Sigmoid colon (tissue), 7 donors: ENCODE results near the gene FCRLB. TPM values are rescaled to one million over a fixed set of nuclear protein-coding genes. Genes with fewer than 3 reads are reported as not detected.
"Not testable (repeated sequence)": the region's sequence is repeated elsewhere in the genome, so short reads cannot be mapped to it uniquely, and the experiment has no call there.

Source experiments
- DNase-seq: peaks from one replicate; pipeline ENCODE4 v3.0.0-alpha.2; 2019
- H3K27ac ChIP-seq, 4 donors: fragments of 200-600 bp; sonication (generic); one replicate each; pipeline ENCODE4 v1.5.1; 2016 to 2019; ENCODE audit warnings: mild to moderate bottlenecking in 1 of 4
- H3K27me3 ChIP-seq, 3 donors: fragments of 200-600 bp; sonication (generic); one replicate each; pipeline ENCODE4 v1.5.1; 2019; ENCODE audit warnings: mild to moderate bottlenecking in 1 of 3
- H3K36me3 ChIP-seq, 4 donors: fragments of 200-600 bp; sonication (generic); one replicate each; pipeline ENCODE4 v1.5.1; 2016 to 2019
- H3K4me1 ChIP-seq, 4 donors: fragments of 200-600 bp; sonication (generic); one replicate each; pipeline ENCODE4 v1.5.1; 2017 to 2019
- H3K4me3 ChIP-seq, 4 donors: fragments of 200-600 bp; sonication (generic); one replicate each; pipeline ENCODE4 v1.5.1; 2017 to 2019; ENCODE audit warnings: mild to moderate bottlenecking in 2 of 4, moderate library complexity in 1 of 4
- H3K9me3 ChIP-seq, 4 donors: fragments of 200-600 bp in 3 of 4; sonication (generic) in 3 of 4; one replicate each; pipeline versions ENCODE4 v1.5.1 to v1.6.1; 2013 to 2019
- CTCF ChIP-seq, 4 experiments: fragments of 450-650 bp in 3 of 4; fragments of 200-600 bp in 1 of 4; IDR thresholded peaks; one replicate each; pipeline ENCODE4 v1.5.1; 2016 to 2019; ENCODE audit warnings: antibody characterized with exemption in 4 of 4, mild to moderate bottlenecking in 3 of 4, moderate library complexity in 2 of 4
- EP300 ChIP-seq, 4 donors: sonication (generic); formaldehyde crosslinking; IDR thresholded peaks; one replicate each; pipeline ENCODE4 v1.6.1; 2017; ENCODE audit warnings: antibody characterized with exemption in 4 of 4
- POLR2A ChIP-seq, 2 donors: fragments of 450-650 bp; IDR thresholded peaks; one replicate each; pipeline ENCODE4 v1.6.1; 2016; ENCODE audit warnings: antibody characterized with exemption in 2 of 2, mild to moderate bottlenecking in 2 of 2, moderate library complexity in 2 of 2
- POLR2AphosphoS5 ChIP-seq, 4 donors: sonication (generic); formaldehyde crosslinking; IDR thresholded peaks; one replicate each; pipeline ENCODE4 v1.6.1; 2017; ENCODE audit warnings: antibody characterized with exemption in 4 of 4
- WGBS, 2 donors: extraction: QIAGEN DNeasy Blood & Tissue Kit; methylation state at CpG; one replicate each; pipeline ENCODE4 v1.1.7; 2013; 5-methylcytosine and 5-hydroxymethylcytosine counted together
- intact Hi-C: fragments of 100-400 bp; cut with DNase I; formaldehyde crosslinking; loops from one replicate; pipeline ENCODE4 v1.15.1; 2023
- polyA plus RNA-seq, 3 donors: library from polyadenylated mRNA; stranded (reverse); fragments of 200-250 nt; gene quantifications; one replicate each; pipeline ENCODE4 v1.2.3, GENCODE V29; 2013
- total RNA-seq, 4 donors: library from RNA; depleted of rRNA; stranded (reverse); fragments of >200 nt; gene quantifications; one replicate each; pipeline ENCODE4 v1.1.0, GENCODE V29; 2016
- donor health status: healthy with polysubstance abuse.
- donor health status: Bipolar disorder and iron deficiency.
- donor health status: healthy.

The FCRLB gene
- total and polyA plus RNA-seq, 7 donors = 0.23 to 0.95 (median 0.82) TPM; not detected in 2

GRCh38 chr1:161768986-161769672 lies 47.8 kb downstream of the FCRLB start:
- no peak overlapping the region for H3K4me3 ChIP-seq
- intact Hi-C loops = no loop called here
- no peaks in the 10 kb centered on the region for H3K9me3 ChIP-seq
- peaks cover 0 to 44% (median 29%) of the 10 kb centered on the region in 4 donors for H3K4me1 ChIP-seq
- TF ChIP-seq POLR2AphosphoS5 (IDR thresholded peaks at IDR 0.05) = no peak
- TF ChIP-seq POLR2A (IDR thresholded peaks at IDR 0.05) = no peak
- TF ChIP-seq CTCF (IDR thresholded peaks at IDR 0.05) = no peak
- no peak for TF ChIP-seq EP300 (IDR thresholded peaks at IDR 0.05)
- H3K36me3 ChIP-seq = no peaks in the 10 kb centered on the region
- H3K27me3 ChIP-seq = no peaks in the 10 kb centered on the region
- H3K27ac ChIP-seq = no peak overlapping the region
- no peak for DNase-seq

- H3K27ac ChIP-seq, H3K4me3 ChIP-seq, H3K27me3 ChIP-seq, H3K9me3 ChIP-seq, H3K36me3 ChIP-seq, DNase-seq, intact Hi-C loops: not testable (repeated sequence)
- peaks cover 0 to 44% (median 29%) of the 10 kb centered on the region in 4 donors for H3K4me1 ChIP-seq
- WGBS, 2 donors = 92 to 94% methylated on average over 5 of the region's 5 CpGs
Measured at GRCh38 chr1:161769673-161770045, 48.3 kb downstream of the FCRLB start.

GRCh38 chr1:161770250-161770649 lies 48.9 kb downstream of the FCRLB start:
- peaks cover 0 to 44% (median 29%) of the 10 kb centered on the region in 4 donors for H3K4me1 ChIP-seq
- intact Hi-C loops = no loop called here
- H3K27ac ChIP-seq = no peak overlapping the region
- no peak overlapping the region for H3K4me3 ChIP-seq
- no peaks in the 10 kb centered on the region for H3K36me3 ChIP-seq
- DNase-seq = no peak
- 94% methylated on average over 3 of the region's 3 CpGs for WGBS, 2 donors
- H3K9me3 ChIP-seq = no peaks in the 10 kb centered on the region
- TF ChIP-seq EP300 (IDR thresholded peaks at IDR 0.05) = no peak
- TF ChIP-seq POLR2A (IDR thresholded peaks at IDR 0.05) = no peak
- TF ChIP-seq CTCF (IDR thresholded peaks at IDR 0.05) = no peak
- TF ChIP-seq POLR2AphosphoS5 (IDR thresholded peaks at IDR 0.05) = no peak
- H3K27me3 ChIP-seq = no peaks in the 10 kb centered on the region

- no peaks in the 10 kb centered on the region for H3K9me3 ChIP-seq
- H3K4me1 ChIP-seq = peaks cover 0 to 44% (median 29%) of the 10 kb centered on the region in 4 donors
- no peak for DNase-seq
- H3K4me3 ChIP-seq = no peak overlapping the region
- H3K27me3 ChIP-seq = no peaks in the 10 kb centered on the region
- TF ChIP-seq POLR2A (IDR thresholded peaks at IDR 0.05) (no peak), CTCF (IDR thresholded peaks at IDR 0.05) (no peak), POLR2AphosphoS5 (IDR thresholded peaks at IDR 0.05) (no peak), EP300 (IDR thresholded peaks at IDR 0.05) (no peak)
- H3K36me3 ChIP-seq = no peaks in the 10 kb centered on the region
- H3K27ac ChIP-seq = peak overlapping the region in 1 of 4 donors; percentile 45
- WGBS, 2 donors = 44 to 84% methylated on average over 5 of the region's 5 CpGs
- intact Hi-C loops = no loop called here
Measured at GRCh38 chr1:161771161-161771560, 49.8 kb downstream of the FCRLB start.

GRCh38 chr1:161771973-161772372 lies 50.6 kb downstream of the FCRLB start:
- Histone ChIP-seq H3K4me3 (no peak overlapping the region), H3K9me3 (no peaks in the 10 kb centered on the region), H3K27me3 (no peaks in the 10 kb centered on the region), H3K36me3 (no peaks in the 10 kb centered on the region), H3K4me1 (peaks cover 0 to 42% (median 25%) of the 10 kb centered on the region in 4 donors), H3K27ac (peak overlapping the region in 2 of 4 donors; percentile 21 to 45)
- intact Hi-C loops = no loop called here
- 79 to 88% methylated on average over 2 of the region's 2 CpGs for WGBS, 2 donors
- TF ChIP-seq CTCF (IDR thresholded peaks at IDR 0.05) (no peak), POLR2AphosphoS5 (IDR thresholded peaks at IDR 0.05) (no peak), EP300 (IDR thresholded peaks at IDR 0.05) (no peak), POLR2A (IDR thresholded peaks at IDR 0.05) (no peak)
- DNase-seq = no peak
